ENCODE measurements around the gene POLR2E. TPM values are rescaled to one million over a fixed set of nuclear protein-coding genes. Genes with fewer than 3 reads are reported as not detected.

Gene POLR2E
- total RNA-seq, 1 donor from 2014 or later, result 87.1 TPM

DNA sequence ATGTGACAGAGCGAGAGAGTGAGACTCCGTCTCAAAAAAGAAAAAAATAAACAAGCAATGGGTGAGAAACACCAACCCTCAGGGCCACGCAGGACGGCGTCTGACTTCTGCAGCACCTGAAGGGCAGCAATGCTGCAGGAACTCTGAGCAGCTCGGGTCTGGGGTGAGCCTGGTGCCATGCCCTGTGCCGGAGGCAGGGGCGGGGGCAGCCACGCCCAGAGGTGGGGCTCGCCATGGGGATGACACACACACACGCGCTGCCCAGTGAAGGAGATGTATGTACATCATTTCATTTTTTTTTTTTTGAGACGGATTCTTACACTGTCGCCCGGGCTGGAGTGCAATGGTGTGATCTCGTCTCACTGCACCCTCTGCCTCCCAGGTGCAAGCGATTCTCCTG lies 32.9 kb upstream of the POLR2E start:
- H3K27me3 ChIP-seq (ENCODE audit: control insufficient read depth, insufficient read depth, low read length), result no peaks in the 10 kb centered on the region
- FAIRE-seq (no peak), DNase-seq (ENCODE audit: low read depth) (no peak)
- H3K4me3 ChIP-seq (ENCODE audit: low read depth, low read length), result no peak overlapping the region
- H3K36me3 ChIP-seq (ENCODE audit: control insufficient read depth, insufficient read depth, low read length), result peaks cover 44% of the 10 kb centered on the region
- TF ChIP-seq CTCF (IDR thresholded peaks at IDR 0.05; ENCODE audit: insufficient read depth, low read length, severe bottlenecking), result no peak

DNA sequence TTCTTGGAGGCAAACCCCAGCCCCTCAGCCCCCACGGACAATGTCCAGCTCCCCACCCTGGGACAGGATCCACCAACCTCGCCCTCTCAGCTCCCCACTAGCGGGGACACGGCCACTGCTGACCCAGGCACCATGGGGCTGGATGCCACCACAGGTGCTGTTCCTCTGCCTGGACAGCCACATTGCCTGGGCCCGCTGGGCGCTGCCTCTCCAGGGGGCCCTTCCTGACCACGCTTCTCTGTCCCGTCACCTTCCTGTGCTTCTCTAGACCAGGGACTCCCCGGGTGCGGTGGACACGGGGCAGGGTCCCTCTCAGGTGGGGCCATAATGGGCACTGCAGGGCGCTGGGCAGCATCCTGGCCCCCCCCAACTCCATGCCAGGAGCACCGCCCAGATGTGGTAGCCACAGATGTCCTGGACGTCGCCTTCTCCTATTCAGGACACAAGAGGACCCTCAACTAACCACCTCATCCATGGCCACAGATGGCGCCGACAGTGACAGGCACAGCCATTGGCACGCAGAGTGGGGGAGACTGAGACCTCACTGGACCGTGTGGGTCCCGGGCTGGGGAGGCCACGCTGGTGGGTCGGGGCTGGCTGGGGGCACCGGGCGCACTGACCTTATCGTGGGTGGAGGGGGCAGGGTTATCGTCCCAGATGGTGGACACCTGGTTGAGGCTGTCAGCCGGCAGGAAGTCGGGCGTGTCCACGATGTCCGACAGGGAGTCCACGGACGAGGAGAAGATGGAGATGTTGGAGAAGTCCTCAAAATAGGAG lies 32.0 kb upstream of the POLR2E start:
- DNase-seq (ENCODE audit: low read depth), result no peak
- no peak for FAIRE-seq
- Histone ChIP-seq H3K36me3 (ENCODE audit: control insufficient read depth, insufficient read depth, low read length) (peaks cover 50% of the 10 kb centered on the region), H3K27me3 (ENCODE audit: control insufficient read depth, insufficient read depth, low read length) (no peaks in the 10 kb centered on the region), H3K4me3 (ENCODE audit: low read depth, low read length) (no peak overlapping the region)
- TF ChIP-seq CTCF (IDR thresholded peaks at IDR 0.05; ENCODE audit: insufficient read depth, low read length, severe bottlenecking), result no peak

DNA sequence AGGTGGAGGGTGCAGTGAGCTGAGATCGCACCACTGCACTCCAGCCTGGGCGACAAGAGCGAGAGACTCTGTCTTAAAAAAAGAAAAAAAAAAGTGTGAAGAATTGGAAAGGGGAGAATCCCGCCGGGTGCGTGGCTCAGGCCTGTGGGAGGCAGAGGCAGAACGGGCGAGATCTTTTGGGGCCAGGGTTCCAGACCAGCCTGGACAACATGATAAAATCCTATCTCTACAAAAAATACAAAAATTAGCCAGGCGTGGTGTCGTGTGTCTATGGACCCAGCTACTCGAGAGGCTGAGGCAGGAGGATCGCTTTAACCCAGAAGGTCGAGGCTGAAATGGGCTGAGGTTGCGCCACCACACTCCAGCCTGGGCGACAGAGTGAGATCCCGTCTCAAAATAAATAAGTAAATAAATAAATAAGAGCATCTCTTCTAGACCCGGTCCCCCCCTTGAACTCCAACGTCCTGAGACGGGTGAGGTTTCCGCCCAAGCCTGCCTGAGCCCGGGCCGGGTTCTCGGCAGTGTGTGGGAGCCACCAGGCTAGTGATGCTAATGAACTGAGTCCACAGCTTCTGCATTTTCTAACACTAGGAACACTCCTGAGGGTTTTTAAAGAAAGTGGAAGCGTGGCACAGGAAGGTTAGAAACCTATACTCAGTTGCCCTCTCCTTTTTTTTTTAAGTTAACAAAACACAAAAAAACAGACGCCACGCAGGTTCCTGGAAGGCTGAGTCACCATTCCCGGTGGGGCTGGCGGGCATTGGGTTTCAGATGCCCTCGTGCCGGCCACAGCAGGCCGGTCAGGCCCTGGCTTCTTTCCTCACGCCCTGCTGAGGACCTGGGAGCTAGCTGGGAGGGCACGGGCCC lies 30.7 kb upstream of the POLR2E start:
- no peak for DNase-seq (ENCODE audit: low read depth)
- no peak for FAIRE-seq
- no peak for TF ChIP-seq CTCF (IDR thresholded peaks at IDR 0.05; ENCODE audit: insufficient read depth, low read length, severe bottlenecking)
- Histone ChIP-seq H3K36me3 (ENCODE audit: control insufficient read depth, insufficient read depth, low read length) (peaks cover 60% of the 10 kb centered on the region), H3K4me3 (ENCODE audit: low read depth, low read length) (no peak overlapping the region), H3K27me3 (ENCODE audit: control insufficient read depth, insufficient read depth, low read length) (no peaks in the 10 kb centered on the region)

- Histone ChIP-seq H3K4me3 (ENCODE audit: low read depth, low read length) (no peak overlapping the region), H3K27me3 (ENCODE audit: control insufficient read depth, insufficient read depth, low read length) (no peaks in the 10 kb centered on the region), H3K36me3 (ENCODE audit: control insufficient read depth, insufficient read depth, low read length) (peaks cover 56% of the 10 kb centered on the region)
- no peak for FAIRE-seq
- no peak for TF ChIP-seq CTCF (IDR thresholded peaks at IDR 0.05; ENCODE audit: insufficient read depth, low read length, severe bottlenecking)
- DNase-seq (ENCODE audit: low read depth), result no peak
Observed at GRCh38 chr19:1123885-1124677, 28.9 kb upstream of the POLR2E start.

GRCh38 chr19:1123381-1123780 lies 28.2 kb upstream of the POLR2E start:
- DNase-seq (ENCODE audit: low read depth), result no peak
- Histone ChIP-seq H3K27me3 (ENCODE audit: control insufficient read depth, insufficient read depth, low read length) (no peaks in the 10 kb centered on the region), H3K4me3 (ENCODE audit: low read depth, low read length) (no peak overlapping the region), H3K36me3 (ENCODE audit: control insufficient read depth, insufficient read depth, low read length) (peaks cover 58% of the 10 kb centered on the region)
- no peak for FAIRE-seq
- no peak for TF ChIP-seq CTCF (IDR thresholded peaks at IDR 0.05; ENCODE audit: insufficient read depth, low read length, severe bottlenecking)
